HEK293T (cell line): Measurements from ENCODE around the gene SLC6A12.

Experiments
- ARNT ChIP-seq: fragments of 450-650 bp; IDR thresholded peaks from 2 replicates; pipeline ENCODE4 v1.6.1; 2017; ENCODE audit warnings: mild to moderate bottlenecking
- BHLHE40 ChIP-seq: fragments of 450-650 bp; IDR thresholded peaks from 2 replicates; pipeline ENCODE4 v1.6.1; 2016; ENCODE audit warnings: mild to moderate bottlenecking, moderate library complexity, borderline replicate concordance
- CTBP1 ChIP-seq: fragments of 450-650 bp; IDR thresholded peaks from 2 replicates; pipeline ENCODE4 v1.6.1; 2016; ENCODE audit warnings: borderline replicate concordance
- ELF4 ChIP-seq: fragments of 450-650 bp; IDR thresholded peaks from 2 replicates; pipeline ENCODE4 v1.6.1; 2017; ENCODE audit warnings: antibody characterized with exemption
- FOXA1 ChIP-seq: fragments of 450-650 bp; IDR thresholded peaks from 2 replicates; pipeline ENCODE4 v1.6.1; 2016; ENCODE audit warnings: mild to moderate bottlenecking
- FOXK2 ChIP-seq: fragments of 450-650 bp; IDR thresholded peaks from 2 replicates; pipeline ENCODE4 v1.6.1; 2016; ENCODE audit warnings: mild to moderate bottlenecking
- FOXM1 ChIP-seq: fragments of 450-650 bp; IDR thresholded peaks from 2 replicates; pipeline ENCODE4 v1.6.1; 2017; ENCODE audit warnings: mild to moderate bottlenecking, borderline replicate concordance
- HDGF ChIP-seq: fragments of 450-650 bp; IDR thresholded peaks from 2 replicates; pipeline ENCODE4 v1.6.1; 2017; ENCODE audit warnings: antibody characterized with exemption, borderline replicate concordance
- L3MBTL2 ChIP-seq: fragments of 450-650 bp; conservative IDR thresholded peaks from 2 replicates; pipeline ENCODE4 v1.6.1; 2016; ENCODE audit warnings: mild to moderate bottlenecking
- NFRKB ChIP-seq: fragments of 450-650 bp; IDR thresholded peaks from 2 replicates; pipeline ENCODE4 v1.6.1; 2016; ENCODE audit warnings: mild to moderate bottlenecking, moderate library complexity
- SP1 ChIP-seq: fragments of 450-650 bp; IDR thresholded peaks from 2 replicates; pipeline ENCODE4 v1.6.1; 2017
- SUZ12 ChIP-seq: fragments of 450-650 bp; IDR thresholded peaks from 2 replicates; pipeline ENCODE4 v1.6.1; 2016; ENCODE audit warnings: mild to moderate bottlenecking
- TARDBP ChIP-seq: fragments of 450-650 bp; IDR thresholded peaks from 2 replicates; pipeline ENCODE4 v1.6.1; 2016
- ZNF384 ChIP-seq: fragments of 450-650 bp; IDR thresholded peaks from 2 replicates; pipeline ENCODE4 v1.6.1; 2016

GRCh38 chr12:226401-226800, 12.4 kb upstream of the SLC6A12 start:
- no peak for TF ChIP-seq SUZ12
- TF ChIP-seq ZNF384, result no peak
- TF ChIP-seq HDGF, result no peak
- TF ChIP-seq FOXA1, result no peak
- no peak for TF ChIP-seq TARDBP
- no peak for TF ChIP-seq SP1
- TF ChIP-seq NFRKB, result no peak
- TF ChIP-seq FOXM1, result no peak
- TF ChIP-seq ELF4, result no peak
- no peak for TF ChIP-seq FOXK2
- TF ChIP-seq BHLHE40, result no peak
- no peak for TF ChIP-seq L3MBTL2
- TF ChIP-seq ARNT, result no peak
- no peak for TF ChIP-seq CTBP1
